ENCODE measurements around the gene AJAP1.

- TF ChIP-seq YY1 (IDR thresholded peaks at IDR 0.05; ENCODE audit: insufficient read depth, insufficient read length) (no peak), SUZ12 (IDR thresholded peaks at IDR 0.05; ENCODE audit: extremely low read depth, insufficient read depth, insufficient read length) (no peak), ZNF274 (IDR thresholded peaks at IDR 0.05; ENCODE audit: low read depth, low read length) (no peak)
These were observed 16.6 kb upstream of the AJAP1 start for GRCh38 chr1:4637616-4638344.

All from NT2/D1 (cell line).